ENCODE results near the gene SASH1.
A peak's percentile ranks its signal among the peaks of the same experiment; 100 is the strongest.
"Not testable (repeated sequence)": the region's sequence is repeated elsewhere in the genome, so short reads cannot be mapped to it uniquely, and the experiment has no call there.

Gene SASH1

GRCh38 chr6:148370176-148370575 lies 27.5 kb downstream of the SASH1 start:
- DNase-seq = no peak

GRCh38 chr6:148374040-148374774 lies 31.6 kb downstream of the SASH1 start:
- DNase-seq = no peak

- DNase-seq = no peak
Measured at GRCh38 chr6:148375401-148375800, 32.8 kb downstream of the SASH1 start.

- no peak for DNase-seq
Measured at GRCh38 chr6:148379481-148379880, 36.8 kb downstream of the SASH1 start.

GRCh38 chr6:148379966-148380713 lies 37.5 kb downstream of the SASH1 start:
- no peak for DNase-seq

GRCh38 chr6:148382051-148382450 lies 39.4 kb downstream of the SASH1 start:
- DNase-seq = not testable (repeated sequence)

- DNase-seq = no peak
Measured at GRCh38 chr6:148382861-148383260, 40.2 kb downstream of the SASH1 start.

- DNase-seq = no peak
Measured at GRCh38 chr6:148383658-148384368, 41.2 kb downstream of the SASH1 start.

- no peak for DNase-seq
Measured at GRCh38 chr6:148385379-148385778, 42.7 kb downstream of the SASH1 start.

GRCh38 chr6:148388521-148388920 lies 45.9 kb downstream of the SASH1 start:
- DNase-seq = no peak

- DNase-seq = no peak
Measured at GRCh38 chr6:148389086-148389485, 46.4 kb downstream of the SASH1 start.

GRCh38 chr6:148389917-148390316 lies 47.3 kb downstream of the SASH1 start:
- DNase-seq = no peak

- DNase-seq = not testable (repeated sequence)
Measured at GRCh38 chr6:148392127-148392526, 49.5 kb downstream of the SASH1 start.

GRCh38 chr6:148392671-148393070 lies 50.0 kb downstream of the SASH1 start:
- DNase-seq = no peak

GRCh38 chr6:148395583-148396101 lies 53.0 kb downstream of the SASH1 start:
- peak; percentile 12 for DNase-seq

GRCh38 chr6:148396411-148396810 lies 53.8 kb downstream of the SASH1 start:
- no peak for DNase-seq

- no peak for DNase-seq
Measured at GRCh38 chr6:148396926-148397325, 54.3 kb downstream of the SASH1 start.

- DNase-seq = no peak
Measured at GRCh38 chr6:148398244-148398643, 55.6 kb downstream of the SASH1 start.

- DNase-seq = no peak
Measured at GRCh38 chr6:148398678-148399077, 56.0 kb downstream of the SASH1 start.

- no peak for DNase-seq
Measured at GRCh38 chr6:148401571-148401970, 58.9 kb downstream of the SASH1 start.

- DNase-seq = no peak
Measured at GRCh38 chr6:148404456-148405054, 61.9 kb downstream of the SASH1 start.

- DNase-seq = no peak
Measured at GRCh38 chr6:148405894-148406293, 63.3 kb downstream of the SASH1 start.

Data from NCI-H1092 (cell line).